Measurements from ENCODE around the gene CD36.

Gene CD36

GRCh38 chr7:80630608-80631405 lies 7.6 kb upstream of the CD36 start:
- no peaks in the 10 kb centered on the region for H3K27me3 ChIP-seq (ENCODE audit: control insufficient read depth in 1 of 2, insufficient read depth in 1 of 2, low read length in 2 of 2)
- H3K14ac ChIP-seq (ENCODE audit: low read length in 2 of 2) = no peak overlapping the region
- H3K4me3 ChIP-seq (ENCODE audit: insufficient read depth in 1 of 2, low read depth in 1 of 2, low read length in 2 of 2) = no peak overlapping the region
- no peaks in the 10 kb centered on the region for H3K9me3 ChIP-seq (ENCODE audit: control insufficient read depth, low read length)
- H3K23ac ChIP-seq (ENCODE audit: low read length in 2 of 2) = no peak overlapping the region
- H2BK5ac ChIP-seq (ENCODE audit: low read depth, low read length, poor library complexity, severe bottlenecking) = no peak overlapping the region
- 11% methylated on average over 5 of the region's 7 CpGs for WGBS
- no peak overlapping the region for H3K4ac ChIP-seq (ENCODE audit: low read depth in 1 of 2, low read length in 2 of 2)
- no peaks in the 10 kb centered on the region for H3K79me1 ChIP-seq (replicated peaks; ENCODE audit: low read length, poor library complexity, severe bottlenecking)
- H3K4me2 ChIP-seq (ENCODE audit: low read length, poor library complexity, severe bottlenecking) = no peak overlapping the region
- H2BK120ac ChIP-seq (ENCODE audit: low read depth, low read length) = no peak overlapping the region
- H3K27ac ChIP-seq (ENCODE audit: low read length, poor library complexity, severe bottlenecking) = no peak overlapping the region
- H3K18ac ChIP-seq (ENCODE audit: low read depth in 1 of 2, low read length in 2 of 2) = peak overlapping the region in 1 of 2 experiments; percentile 83
- no peak overlapping the region for H4K8ac ChIP-seq (ENCODE audit: low read length)
- no peak overlapping the region for H2BK12ac ChIP-seq (ENCODE audit: low read length in 2 of 2)
- H2AK5ac ChIP-seq (ENCODE audit: low read length, severe bottlenecking) = no peak overlapping the region
- no peak overlapping the region for H3K9ac ChIP-seq (ENCODE audit: low read length)
- no peak overlapping the region for H4K91ac ChIP-seq (ENCODE audit: low read length)
- H2BK15ac ChIP-seq (ENCODE audit: low read depth, poor library complexity, severe bottlenecking) = no peak overlapping the region
- DNase-seq = peak; percentile 79
- no peak overlapping the region for H2AFZ ChIP-seq (ENCODE audit: low read depth, low read length)
- H3K4me1 ChIP-seq (ENCODE audit: control insufficient read depth, insufficient read depth, low read depth, low read length) = no peaks in the 10 kb centered on the region
- no peaks in the 10 kb centered on the region for H3K36me3 ChIP-seq (ENCODE audit: control insufficient read depth in 1 of 2, insufficient read depth in 2 of 2, low read depth in 1 of 2, low read length in 2 of 2)

GRCh38 chr7:80631421-80631820 lies 7.0 kb upstream of the CD36 start:
- Histone ChIP-seq H3K14ac (ENCODE audit: low read length in 2 of 2) (no peak overlapping the region), H2BK5ac (ENCODE audit: low read depth, low read length, poor library complexity, severe bottlenecking) (no peak overlapping the region), H3K27ac (ENCODE audit: low read length, poor library complexity, severe bottlenecking) (no peak overlapping the region), H3K9ac (ENCODE audit: low read length) (no peak overlapping the region), H3K4me1 (ENCODE audit: control insufficient read depth, insufficient read depth, low read depth, low read length) (no peaks in the 10 kb centered on the region), H2BK12ac (ENCODE audit: low read length in 2 of 2) (no peak overlapping the region), H2AK5ac (ENCODE audit: low read length, severe bottlenecking) (no peak overlapping the region), H2AFZ (ENCODE audit: low read depth, low read length) (no peak overlapping the region), H4K8ac (ENCODE audit: low read length) (no peak overlapping the region), H3K27me3 (ENCODE audit: control insufficient read depth in 1 of 2, insufficient read depth in 1 of 2, low read length in 2 of 2) (no peaks in the 10 kb centered on the region), H4K91ac (ENCODE audit: low read length) (no peak overlapping the region), H3K18ac (ENCODE audit: low read depth in 1 of 2, low read length in 2 of 2) (no peak overlapping the region), H3K36me3 (ENCODE audit: control insufficient read depth in 1 of 2, insufficient read depth in 2 of 2, low read depth in 1 of 2, low read length in 2 of 2) (no peaks in the 10 kb centered on the region), H3K4me2 (ENCODE audit: low read length, poor library complexity, severe bottlenecking) (no peak overlapping the region), H3K9me3 (ENCODE audit: control insufficient read depth, low read length) (no peaks in the 10 kb centered on the region), H3K79me1 (replicated peaks; ENCODE audit: low read length, poor library complexity, severe bottlenecking) (no peaks in the 10 kb centered on the region), H2BK15ac (ENCODE audit: low read depth, poor library complexity, severe bottlenecking) (no peak overlapping the region), H3K4me3 (ENCODE audit: insufficient read depth in 1 of 2, low read depth in 1 of 2, low read length in 2 of 2) (no peak overlapping the region), H3K4ac (ENCODE audit: low read depth in 1 of 2, low read length in 2 of 2) (no peak overlapping the region), H3K23ac (ENCODE audit: low read length in 2 of 2) (no peak overlapping the region), H2BK120ac (ENCODE audit: low read depth, low read length) (no peak overlapping the region)
- DNase-seq = no peak

GRCh38 chr7:80632139-80632538 lies 6.3 kb upstream of the CD36 start:
- no peak overlapping the region for H3K27ac ChIP-seq (ENCODE audit: low read length, poor library complexity, severe bottlenecking)
- peak overlapping the region; percentile 6 for H3K9ac ChIP-seq (ENCODE audit: low read length)
- no peaks in the 10 kb centered on the region for H3K9me3 ChIP-seq (ENCODE audit: control insufficient read depth, low read length)
- no peak overlapping the region for H3K4ac ChIP-seq (ENCODE audit: low read depth in 1 of 2, low read length in 2 of 2)
- H3K79me1 ChIP-seq (replicated peaks; ENCODE audit: low read length, poor library complexity, severe bottlenecking) = no peaks in the 10 kb centered on the region
- H2BK120ac ChIP-seq (ENCODE audit: low read depth, low read length) = no peak overlapping the region
- no peak overlapping the region for H3K4me3 ChIP-seq (ENCODE audit: insufficient read depth in 1 of 2, low read depth in 1 of 2, low read length in 2 of 2)
- no peak overlapping the region for H2BK15ac ChIP-seq (ENCODE audit: low read depth, poor library complexity, severe bottlenecking)
- no peaks in the 10 kb centered on the region for H3K27me3 ChIP-seq (ENCODE audit: control insufficient read depth in 1 of 2, insufficient read depth in 1 of 2, low read length in 2 of 2)
- H4K8ac ChIP-seq (ENCODE audit: low read length) = no peak overlapping the region
- no peak overlapping the region for H3K18ac ChIP-seq (ENCODE audit: low read depth in 1 of 2, low read length in 2 of 2)
- H3K36me3 ChIP-seq (ENCODE audit: control insufficient read depth in 1 of 2, insufficient read depth in 2 of 2, low read depth in 1 of 2, low read length in 2 of 2) = no peaks in the 10 kb centered on the region
- H2BK12ac ChIP-seq (ENCODE audit: low read length in 2 of 2) = no peak overlapping the region
- no peaks in the 10 kb centered on the region for H3K4me1 ChIP-seq (ENCODE audit: control insufficient read depth, insufficient read depth, low read depth, low read length)
- H2AK5ac ChIP-seq (ENCODE audit: low read length, severe bottlenecking) = no peak overlapping the region
- no peak overlapping the region for H3K4me2 ChIP-seq (ENCODE audit: low read length, poor library complexity, severe bottlenecking)
- no peak for DNase-seq
- H3K14ac ChIP-seq (ENCODE audit: low read length in 2 of 2) = no peak overlapping the region
- H4K91ac ChIP-seq (ENCODE audit: low read length) = no peak overlapping the region
- H2BK5ac ChIP-seq (ENCODE audit: low read depth, low read length, poor library complexity, severe bottlenecking) = no peak overlapping the region
- H2AFZ ChIP-seq (ENCODE audit: low read depth, low read length) = no peak overlapping the region
- WGBS = 0% methylated on average over 1 of the region's 1 CpG
- no peak overlapping the region for H3K23ac ChIP-seq (ENCODE audit: low read length in 2 of 2)

GRCh38 chr7:80632819-80633218 lies 5.6 kb upstream of the CD36 start:
- no peaks in the 10 kb centered on the region for H3K27me3 ChIP-seq (ENCODE audit: control insufficient read depth in 1 of 2, insufficient read depth in 1 of 2, low read length in 2 of 2)
- H2BK120ac ChIP-seq (ENCODE audit: low read depth, low read length) = no peak overlapping the region
- H3K9ac ChIP-seq (ENCODE audit: low read length) = peak overlapping the region; percentile 3
- no peak overlapping the region for H2BK15ac ChIP-seq (ENCODE audit: low read depth, poor library complexity, severe bottlenecking)
- H3K14ac ChIP-seq (ENCODE audit: low read length in 2 of 2) = no peak overlapping the region
- DNase-seq = no peak
- no peaks in the 10 kb centered on the region for H3K4me1 ChIP-seq (ENCODE audit: control insufficient read depth, insufficient read depth, low read depth, low read length)
- 100% methylated on average over 3 of the region's 3 CpGs for WGBS
- H2BK12ac ChIP-seq (ENCODE audit: low read length in 2 of 2) = no peak overlapping the region
- no peak overlapping the region for H3K18ac ChIP-seq (ENCODE audit: low read depth in 1 of 2, low read length in 2 of 2)
- no peaks in the 10 kb centered on the region for H3K36me3 ChIP-seq (ENCODE audit: control insufficient read depth in 1 of 2, insufficient read depth in 2 of 2, low read depth in 1 of 2, low read length in 2 of 2)
- no peak overlapping the region for H2AFZ ChIP-seq (ENCODE audit: low read depth, low read length)
- no peak overlapping the region for H3K4me3 ChIP-seq (ENCODE audit: insufficient read depth in 1 of 2, low read depth in 1 of 2, low read length in 2 of 2)
- no peak overlapping the region for H2AK5ac ChIP-seq (ENCODE audit: low read length, severe bottlenecking)
- H3K79me1 ChIP-seq (replicated peaks; ENCODE audit: low read length, poor library complexity, severe bottlenecking) = no peaks in the 10 kb centered on the region
- H3K23ac ChIP-seq (ENCODE audit: low read length in 2 of 2) = no peak overlapping the region
- no peak overlapping the region for H4K8ac ChIP-seq (ENCODE audit: low read length)
- no peak overlapping the region for H4K91ac ChIP-seq (ENCODE audit: low read length)
- no peak overlapping the region for H2BK5ac ChIP-seq (ENCODE audit: low read depth, low read length, poor library complexity, severe bottlenecking)
- H3K4me2 ChIP-seq (ENCODE audit: low read length, poor library complexity, severe bottlenecking) = no peak overlapping the region
- no peak overlapping the region for H3K27ac ChIP-seq (ENCODE audit: low read length, poor library complexity, severe bottlenecking)
- no peak overlapping the region for H3K4ac ChIP-seq (ENCODE audit: low read depth in 1 of 2, low read length in 2 of 2)
- H3K9me3 ChIP-seq (ENCODE audit: control insufficient read depth, low read length) = no peaks in the 10 kb centered on the region
